ENCODE measurements around the gene DHRS13.

- no peak for TF ChIP-seq CTCF (optimal IDR thresholded peaks at IDR 0.05 in 1 of 3, IDR thresholded peaks at IDR 0.05 in 1 of 3, conservative IDR thresholded peaks at IDR 0.05 in 1 of 3; ENCODE audit: extremely low read depth in 1 of 3, insufficient read depth in 2 of 3, low read length in 3 of 3)
- TF ChIP-seq EZH2 (IDR thresholded peaks at IDR 0.05; ENCODE audit: low read length) = no peak
These were observed 46.5 kb upstream of the DHRS13 start for GRCh38 chr17:28949185-28950016.

Measured in keratinocyte (primary cell).